ENCODE data around the gene BPIFB2. TPM values are rescaled to one million over a fixed set of nuclear protein-coding genes. Genes with fewer than 3 reads are reported as not detected.

Gene BPIFB2
- polyA plus RNA-seq, 1 experiment: not detected

DNA sequence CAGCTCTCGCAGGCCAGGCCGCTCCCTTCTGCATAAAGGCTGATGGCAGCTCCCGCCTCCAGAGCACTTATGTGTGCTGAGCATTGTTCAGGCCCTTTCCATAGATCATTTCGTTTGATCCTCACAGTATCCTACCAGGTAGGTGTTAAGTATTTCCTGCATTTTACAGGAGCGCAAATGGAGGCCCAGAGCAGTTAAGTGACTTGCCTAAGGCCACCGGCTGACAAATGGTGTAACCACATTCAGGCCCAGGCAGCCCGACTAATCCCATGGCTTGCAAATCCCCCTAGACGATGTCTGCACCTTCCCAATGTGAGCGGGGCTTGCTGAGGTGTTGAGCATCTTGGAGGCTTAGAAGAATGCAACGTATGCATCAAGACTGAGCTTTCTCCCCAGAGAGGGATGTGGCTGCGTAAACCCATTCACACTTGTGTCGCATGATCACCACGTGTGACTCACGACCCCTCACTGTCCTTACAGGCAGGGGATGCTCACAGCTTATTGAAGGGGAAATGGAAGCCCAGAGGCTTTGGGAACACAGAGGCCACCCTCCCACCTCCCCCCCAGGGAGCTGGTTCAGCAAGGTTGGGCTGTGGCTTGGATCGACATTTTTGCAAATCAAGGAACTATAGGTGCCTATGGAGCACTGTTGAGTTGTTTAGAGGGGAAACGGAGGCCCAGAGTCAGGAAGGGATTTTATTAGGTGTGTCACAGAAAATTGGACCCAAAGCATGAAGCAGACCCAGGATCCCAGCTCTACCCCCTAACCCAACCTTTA, 7.0 kb downstream of the BPIFB2 start:
- no peak overlapping the region for H3K4me3 ChIP-seq (ENCODE audit: low read depth, low read length)
- TF ChIP-seq, protein P1, sequence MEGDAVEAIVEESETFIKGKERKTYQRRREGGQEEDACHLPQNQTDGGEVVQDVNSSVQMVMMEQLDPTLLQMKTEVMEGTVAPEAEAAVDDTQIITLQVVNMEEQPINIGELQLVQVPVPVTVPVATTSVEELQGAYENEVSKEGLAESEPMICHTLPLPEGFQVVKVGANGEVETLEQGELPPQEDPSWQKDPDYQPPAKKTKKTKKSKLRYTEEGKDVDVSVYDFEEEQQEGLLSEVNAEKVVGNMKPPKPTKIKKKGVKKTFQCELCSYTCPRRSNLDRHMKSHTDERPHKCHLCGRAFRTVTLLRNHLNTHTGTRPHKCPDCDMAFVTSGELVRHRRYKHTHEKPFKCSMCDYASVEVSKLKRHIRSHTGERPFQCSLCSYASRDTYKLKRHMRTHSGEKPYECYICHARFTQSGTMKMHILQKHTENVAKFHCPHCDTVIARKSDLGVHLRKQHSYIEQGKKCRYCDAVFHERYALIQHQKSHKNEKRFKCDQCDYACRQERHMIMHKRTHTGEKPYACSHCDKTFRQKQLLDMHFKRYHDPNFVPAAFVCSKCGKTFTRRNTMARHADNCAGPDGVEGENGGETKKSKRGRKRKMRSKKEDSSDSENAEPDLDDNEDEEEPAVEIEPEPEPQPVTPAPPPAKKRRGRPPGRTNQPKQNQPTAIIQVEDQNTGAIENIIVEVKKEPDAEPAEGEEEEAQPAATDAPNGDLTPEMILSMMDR (IDR thresholded peaks at IDR 0.05; ENCODE audit: low read depth, low read length): no peak
- ChIA-PET CTCF (no interaction called here), POLR2A (no interaction called here)
- H3K27me3 ChIP-seq (ENCODE audit: control insufficient read depth, insufficient read depth, low read length): peaks cover 16% of the 10 kb centered on the region
- no peak overlapping the region for H3K27ac ChIP-seq (ENCODE audit: low read depth, low read length)
- H3K9me3 ChIP-seq (ENCODE audit: control insufficient read depth, insufficient read depth, low read length): no peaks in the 10 kb centered on the region
- DNase-seq (ENCODE audit: low read depth, low spot score): no peak

DNA sequence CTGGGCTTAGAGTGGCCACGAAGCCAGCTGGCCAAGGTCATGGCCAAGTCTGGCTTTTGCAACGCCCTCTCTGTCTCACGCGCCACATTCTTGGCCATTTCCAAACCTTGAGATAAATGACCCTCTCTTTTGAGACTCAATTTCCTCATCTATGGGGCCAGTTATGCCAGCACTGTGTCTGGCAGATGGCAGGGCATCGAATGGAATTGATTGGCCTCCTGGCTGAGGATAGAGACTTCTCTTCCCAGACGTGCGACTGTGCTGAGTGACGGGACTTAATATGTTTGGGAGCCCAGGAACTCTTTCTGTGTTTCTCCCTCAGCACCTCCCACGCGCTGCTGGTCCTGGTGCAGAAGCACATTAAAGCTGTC, 7.6 kb downstream of the BPIFB2 start:
- Histone ChIP-seq H3K4me3 (ENCODE audit: low read depth, low read length) (no peak overlapping the region), H3K27ac (ENCODE audit: low read depth, low read length) (no peak overlapping the region), H3K9me3 (ENCODE audit: control insufficient read depth, insufficient read depth, low read length) (no peaks in the 10 kb centered on the region), H3K27me3 (ENCODE audit: control insufficient read depth, insufficient read depth, low read length) (peaks cover 16% of the 10 kb centered on the region)
- TF ChIP-seq, protein P1 (IDR thresholded peaks at IDR 0.05; ENCODE audit: low read depth, low read length): no peak
- no peak for DNase-seq (ENCODE audit: low read depth, low spot score)
- ChIA-PET POLR2A (no interaction called here), CTCF (no interaction called here)

DNA sequence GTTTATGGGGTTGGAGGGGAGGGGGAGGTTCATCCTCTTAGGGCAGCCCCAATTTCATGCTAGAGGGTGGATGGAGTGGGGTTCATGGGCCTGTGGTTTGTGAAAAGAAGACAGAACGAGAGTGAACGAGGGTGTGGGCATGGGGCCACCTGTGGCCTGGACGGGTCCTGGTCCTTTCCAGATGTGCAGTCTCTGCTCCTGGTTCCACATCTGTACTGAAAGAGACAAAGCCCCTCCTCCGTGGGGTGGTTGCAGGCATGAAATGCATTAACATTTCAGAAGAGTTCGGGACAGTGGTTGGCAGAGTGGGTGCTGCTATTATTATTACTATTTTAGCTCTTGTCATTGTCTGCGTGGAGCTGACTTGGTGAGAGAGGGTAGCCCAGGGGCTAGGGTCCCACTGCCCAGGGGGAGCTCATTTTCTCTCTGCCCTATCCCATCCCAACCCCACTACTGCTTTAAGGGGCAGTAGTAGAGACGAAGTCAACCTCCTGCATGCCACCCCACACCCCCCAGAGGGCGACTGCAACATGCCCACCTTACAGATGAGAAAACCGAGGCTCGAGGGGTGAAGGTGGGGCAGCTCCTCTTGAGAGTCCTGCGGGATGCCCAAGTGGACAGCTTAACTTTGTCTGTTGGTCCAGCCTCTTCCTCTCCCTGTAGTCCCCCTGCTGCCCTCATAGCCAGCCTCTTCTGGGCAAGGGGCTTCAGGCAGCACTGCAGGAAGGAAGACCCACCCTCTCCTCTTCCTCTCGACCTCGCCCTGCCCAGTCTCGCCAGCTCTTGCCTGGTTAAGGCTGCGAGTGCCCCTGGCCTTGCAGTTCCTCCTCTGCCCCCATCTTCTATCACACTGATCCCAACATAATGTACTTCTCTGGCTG, 8.4 kb downstream of the BPIFB2 start:
- H3K27ac ChIP-seq (ENCODE audit: low read depth, low read length): no peak overlapping the region
- no peak overlapping the region for H3K4me3 ChIP-seq (ENCODE audit: low read depth, low read length)
- ChIA-PET POLR2A (no interaction called here), CTCF (no interaction called here)
- TF ChIP-seq, protein P1 (IDR thresholded peaks at IDR 0.05; ENCODE audit: low read depth, low read length): no peak
- peaks cover 16% of the 10 kb centered on the region for H3K27me3 ChIP-seq (ENCODE audit: control insufficient read depth, insufficient read depth, low read length)
- no peak for DNase-seq (ENCODE audit: low read depth, low spot score)
- no peaks in the 10 kb centered on the region for H3K9me3 ChIP-seq (ENCODE audit: control insufficient read depth, insufficient read depth, low read length)

DNA sequence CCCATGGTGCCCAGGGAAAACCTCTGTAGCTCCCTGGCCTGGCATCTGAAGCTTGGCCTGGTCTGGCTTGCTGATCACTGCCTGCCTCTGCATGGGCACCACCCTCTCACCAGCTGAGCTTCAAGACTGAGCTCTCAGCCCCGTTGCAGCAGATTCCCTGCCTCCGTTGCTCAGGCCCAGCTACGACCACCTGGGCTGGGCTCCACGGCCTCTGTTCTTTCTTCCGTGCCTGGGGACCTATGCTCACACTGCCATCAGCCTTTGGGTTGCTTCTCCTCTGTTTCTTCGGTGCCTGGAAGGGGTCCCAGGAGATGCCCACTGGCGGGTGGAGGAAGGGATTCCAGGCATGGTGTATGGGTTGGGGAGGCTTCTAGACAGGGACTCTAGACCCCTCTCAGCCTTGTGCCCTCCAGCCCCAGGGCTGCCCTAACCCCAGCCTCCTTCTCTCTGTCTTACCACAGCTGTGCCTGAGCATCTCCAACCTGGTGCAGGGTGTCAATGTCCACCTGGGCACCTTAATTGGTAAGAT, 9.1 kb downstream of the BPIFB2 start:
- CTCF ChIA-PET: no interaction called here

More for the DNA sequence above, 9.1 kb downstream of the BPIFB2 start:
- H3K4me3 ChIP-seq (ENCODE audit: low read depth, low read length): no peak overlapping the region
- H3K9me3 ChIP-seq (ENCODE audit: control insufficient read depth, insufficient read depth, low read length): no peaks in the 10 kb centered on the region
- H3K27ac ChIP-seq (ENCODE audit: low read depth, low read length): no peak overlapping the region
- no peak for DNase-seq (ENCODE audit: low read depth, low spot score)
- POLR2A ChIA-PET: no interaction called here
- H3K27me3 ChIP-seq (ENCODE audit: control insufficient read depth, insufficient read depth, low read length): peaks cover 16% of the 10 kb centered on the region
- TF ChIP-seq, protein P1 (IDR thresholded peaks at IDR 0.05; ENCODE audit: low read depth, low read length): no peak
